ENCODE results near the gene TK2. TPM values are rescaled to one million over a fixed set of nuclear protein-coding genes. Genes with fewer than 3 reads are reported as not detected.

TK2 gene
- total RNA-seq, 2 donors from 2014 or later = 14.5 to 19.2 TPM

DNA sequence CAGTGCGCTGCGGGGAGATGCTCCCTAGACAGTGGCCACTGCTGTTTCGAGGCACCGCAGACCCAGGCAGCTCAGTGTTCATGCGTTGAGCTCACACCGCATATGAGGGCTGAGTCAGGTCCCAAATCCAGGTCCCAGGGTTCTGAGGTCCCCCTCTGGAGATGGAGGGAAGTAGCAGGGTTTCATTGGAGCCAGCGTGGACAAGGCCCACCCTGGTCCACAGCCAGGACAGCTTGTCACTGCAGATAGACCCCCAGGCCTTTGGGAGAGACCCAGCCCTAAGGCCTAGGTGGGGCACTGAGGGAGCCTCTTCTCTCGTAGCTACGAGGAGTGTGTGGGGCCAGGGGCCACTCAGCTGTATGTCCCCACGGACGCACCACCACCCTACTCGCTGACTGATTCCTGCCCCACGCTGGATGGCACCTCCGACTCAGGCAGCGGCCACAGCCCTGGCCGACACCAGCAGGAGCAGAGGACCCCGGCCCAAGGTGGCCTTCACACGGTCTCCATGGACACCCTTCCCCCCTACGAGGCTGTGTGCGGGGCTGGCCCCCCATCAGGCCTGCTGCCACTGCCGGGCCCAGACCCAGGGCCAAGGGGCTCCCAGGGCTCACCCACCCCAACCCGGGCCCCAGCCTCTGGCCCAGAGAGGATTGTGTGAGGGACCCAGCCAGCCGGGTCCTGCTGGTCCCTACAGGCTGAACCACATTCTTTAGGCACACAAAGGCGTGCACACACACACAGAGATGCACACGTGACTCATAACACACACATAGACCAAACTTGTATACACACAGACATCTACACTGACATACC lies 69.4 kb downstream of the TK2 start:
- no peak for ATAC-seq
- no peak for DNase-seq
- intact Hi-C loops (cut with DNase I, micrococcal nuclease) = loop anchor here in 1 of 2 donors (10.0 kb wide), 1 partner anchor 76 kb away; no protein-coding TSS in a partner anchor

DNA sequence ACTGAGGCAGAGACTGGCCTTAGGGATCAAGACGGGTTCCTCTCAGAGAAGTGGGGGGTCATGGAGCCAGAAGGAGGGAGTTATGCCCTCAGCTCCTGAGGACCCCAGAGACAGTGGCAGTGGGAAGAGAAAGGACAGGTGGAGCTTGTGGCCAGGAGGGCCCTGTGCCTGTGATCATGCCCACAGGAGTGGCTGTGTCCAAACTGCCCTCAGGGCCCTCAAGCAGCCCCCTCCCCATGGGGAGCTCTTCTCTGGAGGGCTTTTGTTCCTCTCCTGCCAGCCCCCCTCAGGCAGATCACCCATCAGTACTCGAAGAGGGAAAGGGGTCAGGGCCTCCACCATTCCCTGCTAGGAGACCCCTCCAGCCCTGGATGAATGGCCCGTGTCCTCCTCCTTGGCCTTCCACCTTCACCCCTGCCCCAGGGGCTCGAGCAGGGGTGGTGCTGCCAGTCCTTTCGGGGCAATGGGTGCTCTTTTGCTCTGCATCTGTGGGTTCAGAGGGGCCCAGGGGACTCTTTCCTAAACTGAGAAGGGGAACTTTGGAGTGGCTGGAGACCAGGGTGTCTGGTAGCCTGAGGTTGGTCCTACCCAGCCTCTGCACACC lies 70.2 kb downstream of the TK2 start:
- ATAC-seq = no peak
- intact Hi-C loops (cut with DNase I, micrococcal nuclease) = loop anchor here in 1 of 2 donors (10.0 kb wide), 1 partner anchor 75 kb away; no protein-coding TSS in a partner anchor
- no peak for DNase-seq

- peak; percentile 59 to 89 for DNase-seq
- peak; percentile 87 for ATAC-seq
- intact Hi-C loops (cut with DNase I, micrococcal nuclease) = no loop called here
These were observed 71.0 kb downstream of the TK2 start for GRCh38 chr16:66478733-66479511.

GRCh38 chr16:66477028-66477515 lies 72.8 kb downstream of the TK2 start:
- ATAC-seq (no peak), DNase-seq (no peak)
- intact Hi-C loops (cut with DNase I, micrococcal nuclease) = no loop called here

- DNase-seq (peak in 1 of 2 donors; percentile 41), ATAC-seq (peak; percentile 46)
- intact Hi-C loops (cut with DNase I, micrococcal nuclease) = no loop called here
These were observed 73.4 kb downstream of the TK2 start for GRCh38 chr16:66476328-66477027.

DNA sequence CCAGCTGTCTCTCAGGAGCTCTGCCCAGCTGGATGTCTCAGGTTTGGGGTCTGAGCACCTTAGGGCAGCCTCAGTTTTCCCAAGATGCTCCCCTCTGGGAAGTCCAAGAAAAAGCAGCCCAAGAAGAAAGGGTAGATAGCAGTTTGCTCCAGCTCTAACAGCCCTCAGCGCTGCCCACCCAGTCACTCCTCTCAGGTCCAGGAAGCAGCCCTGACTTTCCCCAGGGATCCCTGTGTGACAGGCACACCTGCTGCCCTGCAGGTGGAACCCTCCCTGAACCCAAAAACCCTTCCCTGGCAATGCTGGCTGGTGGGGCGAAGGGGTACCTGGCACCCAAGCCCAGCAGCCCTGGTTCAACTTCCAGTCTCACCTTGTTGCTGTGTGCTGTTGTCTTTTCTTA lies 74.7 kb downstream of the TK2 start:
- ATAC-seq = no peak
- intact Hi-C loops (cut with DNase I, micrococcal nuclease) = no loop called here
- no peak for DNase-seq

DNA sequence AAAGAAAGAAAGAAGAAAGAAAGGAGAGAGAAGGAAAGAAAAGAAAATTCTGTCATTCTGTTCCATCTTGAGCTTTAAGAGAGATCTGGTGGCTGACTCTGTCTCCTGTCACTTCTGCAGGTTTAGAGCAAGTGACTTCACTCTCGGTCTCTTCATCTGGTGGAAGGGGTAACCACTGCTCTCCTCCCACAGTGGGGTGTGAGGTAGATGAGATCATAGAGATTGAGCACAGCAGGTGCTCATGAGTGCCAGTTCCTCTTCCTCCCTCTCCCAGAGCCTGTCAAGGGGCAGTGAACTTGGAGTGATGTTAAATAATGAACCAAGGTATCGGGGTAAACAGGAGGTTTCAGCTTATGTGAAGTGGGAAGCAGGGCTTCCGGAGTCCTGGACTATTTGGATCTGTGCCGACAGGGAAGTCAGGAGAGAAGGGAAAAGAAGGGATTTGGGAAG lies 75.1 kb downstream of the TK2 start:
- ATAC-seq (peak; percentile 51), DNase-seq (no peak)
- intact Hi-C loops (cut with DNase I, micrococcal nuclease) = loop anchor here in 1 of 2 donors (5.0 kb wide), 1 partner anchor 62 kb away; no protein-coding TSS in a partner anchor

GRCh38 chr16:66473654-66474519 lies 76.0 kb downstream of the TK2 start:
- DNase-seq (no peak), ATAC-seq (no peak)
- intact Hi-C loops (cut with DNase I, micrococcal nuclease) = loop anchor here in 1 of 2 donors (5.0 kb wide), 1 partner anchor 62 kb away; no protein-coding TSS in a partner anchor

GRCh38 chr16:66473051-66473571 lies 76.8 kb downstream of the TK2 start:
- intact Hi-C loops (cut with DNase I, micrococcal nuclease) = loop anchor here in 1 of 2 donors (5.0 kb wide), 1 partner anchor 61 kb away; no protein-coding TSS in a partner anchor
- ATAC-seq (no peak), DNase-seq (no peak)

DNA sequence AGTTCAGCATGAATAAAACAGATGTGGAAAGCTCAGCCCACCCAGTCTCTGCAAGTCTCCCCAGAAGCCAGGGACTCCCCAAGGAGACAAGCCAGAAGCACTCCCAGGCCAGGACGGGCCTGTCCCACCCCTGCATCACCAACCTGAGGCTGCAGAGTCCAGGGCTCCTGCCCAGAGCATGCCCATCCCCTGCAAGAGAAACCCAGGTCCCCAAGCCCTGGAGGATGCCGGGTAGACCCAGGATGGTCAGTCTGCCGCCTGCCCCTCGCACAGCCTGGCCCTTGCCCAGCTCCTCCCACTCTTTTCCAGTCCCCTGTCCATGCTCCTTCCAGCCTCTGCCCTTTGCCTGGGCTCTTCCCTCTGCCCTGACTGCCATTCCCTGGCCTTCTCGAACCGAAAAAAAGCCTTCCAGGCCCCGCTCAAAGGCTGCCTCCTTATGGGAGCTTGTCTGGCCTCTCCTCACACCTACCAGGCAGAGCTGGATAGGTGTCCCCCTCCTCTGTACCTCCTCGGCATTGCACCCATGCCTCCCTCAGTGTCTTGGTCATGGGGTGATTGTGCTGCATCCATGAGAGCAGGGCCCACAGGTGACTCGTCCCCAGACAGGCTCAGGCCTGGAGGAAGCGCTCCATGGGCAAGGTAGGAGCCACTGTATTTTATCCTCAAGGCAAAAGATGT lies 78.1 kb downstream of the TK2 start:
- intact Hi-C loops (cut with DNase I, micrococcal nuclease) = loop anchor here in 1 of 2 donors (5.0 kb wide), 1 partner anchor 60 kb away; no protein-coding TSS in a partner anchor
- DNase-seq (no peak), ATAC-seq (no peak)

DNA sequence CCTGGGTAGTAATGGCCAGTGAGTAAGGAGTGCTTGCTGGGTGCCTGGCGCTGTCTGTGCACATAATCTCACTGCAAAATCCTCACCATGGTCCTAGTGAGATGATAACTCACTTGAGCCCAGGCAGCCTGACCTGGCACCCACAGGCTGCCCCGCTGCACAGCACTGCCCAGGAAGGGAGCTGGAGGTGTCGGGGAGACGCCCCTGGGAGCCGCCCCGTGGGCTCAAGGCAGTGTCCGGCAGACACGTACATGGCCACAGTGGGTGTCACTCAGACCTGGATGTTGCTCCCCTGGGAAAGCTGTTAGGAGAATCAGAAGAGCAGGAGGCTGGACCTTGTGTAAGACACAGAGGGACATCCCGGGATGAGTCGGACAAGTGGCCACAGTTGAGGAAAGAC lies 78.7 kb downstream of the TK2 start:
- DNase-seq (no peak), ATAC-seq (no peak)
- intact Hi-C loops (cut with DNase I, micrococcal nuclease) = loop anchor here in 1 of 2 donors (5.0 kb wide), 1 partner anchor 59 kb away; no protein-coding TSS in a partner anchor

- DNase-seq (no peak), ATAC-seq (no peak)
- intact Hi-C loops (cut with DNase I, micrococcal nuclease) = loop anchor here in 1 of 2 donors (5.0 kb wide), 1 partner anchor 58 kb away; no protein-coding TSS in a partner anchor
These were observed 79.4 kb downstream of the TK2 start for GRCh38 chr16:66470556-66470955.

DNA sequence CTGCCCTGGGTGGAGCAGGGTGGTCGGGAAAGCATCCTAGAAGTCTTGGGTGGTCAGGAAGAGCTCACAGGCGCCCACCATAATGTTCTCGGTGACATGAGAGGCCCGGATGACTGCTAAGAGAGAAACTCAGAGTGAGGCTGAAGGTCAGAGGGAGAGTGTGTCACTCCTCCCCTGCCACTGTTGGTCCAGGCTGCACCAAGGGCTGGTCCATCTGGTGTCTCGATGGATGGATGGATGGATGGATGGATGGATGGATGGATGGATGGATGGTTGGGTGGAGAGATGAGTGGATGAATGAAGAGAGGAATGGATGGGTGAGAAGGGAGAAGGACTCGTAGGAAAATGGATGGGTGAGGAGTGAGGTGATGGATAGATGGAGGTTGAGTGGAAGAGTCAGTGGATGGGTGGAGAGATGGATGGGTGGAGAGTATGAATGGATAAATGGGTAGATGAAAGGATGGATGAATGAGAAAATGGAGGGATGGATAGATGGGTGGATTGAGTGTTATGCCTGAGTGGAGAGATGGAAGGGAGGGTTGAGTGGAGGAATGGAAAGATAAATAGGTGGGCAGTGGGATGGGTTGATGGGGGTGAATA lies 79.9 kb downstream of the TK2 start:
- ATAC-seq (no peak), DNase-seq (no peak)
- intact Hi-C loops (cut with DNase I, micrococcal nuclease) = loop anchor here in 1 of 2 donors (5.0 kb wide), 1 partner anchor 58 kb away; no protein-coding TSS in a partner anchor

- DNase-seq (no peak), ATAC-seq (no peak)
- intact Hi-C loops (cut with DNase I, micrococcal nuclease) = no loop called here
These were observed 80.5 kb downstream of the TK2 start for GRCh38 chr16:66469291-66469946.

GRCh38 chr16:66468321-66468965 lies 81.5 kb downstream of the TK2 start:
- ATAC-seq = no peak
- no peak for DNase-seq
- intact Hi-C loops (cut with DNase I, micrococcal nuclease) = no loop called here
